IPS-18c (cell line): ENCODE results near the gene FPGS.
"Not testable (repeated sequence)": the region's sequence is repeated elsewhere in the genome, so short reads cannot be mapped to it uniquely, and the experiment has no call there.

Source experiments
- H3K4me3 ChIP-seq: 2 replicates; pipeline ENCODE4 v1.7.0; 2013; ENCODE audit warnings: low read depth, mild to moderate bottlenecking, low read length, moderate library complexity; ENCODE audit not compliant: insufficient read depth
- H3K9me3 ChIP-seq: one replicate; pipeline ENCODE4 v1.6.1; 2013; ENCODE audit warnings: mild to moderate bottlenecking, low read length, moderate library complexity; ENCODE audit not compliant: control insufficient read depth, insufficient read depth

FPGS gene

GRCh38 chr9:127816728-127817127 is 14.0 kb downstream of the FPGS start:
- H3K9me3 ChIP-seq = no peaks in the 10 kb centered on the region

GRCh38 chr9:127817881-127818434 is 15.3 kb downstream of the FPGS start:
- Histone ChIP-seq H3K9me3 (no peaks in the 10 kb centered on the region), H3K4me3 (no peak overlapping the region)

More at GRCh38 chr9:127816728-127817127, 14.0 kb downstream of the FPGS start:
- no peak overlapping the region for H3K4me3 ChIP-seq

- no peaks in the 10 kb centered on the region for H3K9me3 ChIP-seq
- no peak overlapping the region for H3K4me3 ChIP-seq
Measured at GRCh38 chr9:127818574-127818973, 15.9 kb downstream of the FPGS start.

- H3K4me3 ChIP-seq = no peak overlapping the region
- no peaks in the 10 kb centered on the region for H3K9me3 ChIP-seq
Measured at GRCh38 chr9:127822108-127822507, 19.4 kb downstream of the FPGS start.

- H3K4me3 ChIP-seq = no peak overlapping the region
- no peaks in the 10 kb centered on the region for H3K9me3 ChIP-seq
Measured at GRCh38 chr9:127825319-127826051, 22.8 kb downstream of the FPGS start.

GRCh38 chr9:127826253-127826913 is 23.7 kb downstream of the FPGS start:
- Histone ChIP-seq H3K9me3 (no peaks in the 10 kb centered on the region), H3K4me3 (no peak overlapping the region)

- H3K9me3 ChIP-seq = no peaks in the 10 kb centered on the region
- peak overlapping the region; percentile 46 for H3K4me3 ChIP-seq
Measured at GRCh38 chr9:127828262-127829031, 25.8 kb downstream of the FPGS start.

- Histone ChIP-seq H3K4me3 (no peak overlapping the region), H3K9me3 (no peaks in the 10 kb centered on the region)
Measured at GRCh38 chr9:127829205-127829906, 26.7 kb downstream of the FPGS start.

GRCh38 chr9:127832248-127832647 is 29.6 kb downstream of the FPGS start:
- Histone ChIP-seq H3K9me3 (no peaks in the 10 kb centered on the region), H3K4me3 (no peak overlapping the region)

- Histone ChIP-seq H3K4me3 (no peak overlapping the region), H3K9me3 (no peaks in the 10 kb centered on the region)
Measured at GRCh38 chr9:127833555-127833954, 30.9 kb downstream of the FPGS start.

GRCh38 chr9:127835991-127836516 is 33.4 kb downstream of the FPGS start:
- H3K9me3 ChIP-seq = no peaks in the 10 kb centered on the region
- no peak overlapping the region for H3K4me3 ChIP-seq

GRCh38 chr9:127836561-127836960 is 33.9 kb downstream of the FPGS start:
- H3K4me3 ChIP-seq = not testable (repeated sequence)

GRCh38 chr9:127837346-127837745 is 34.7 kb downstream of the FPGS start:
- Histone ChIP-seq H3K9me3 (no peaks in the 10 kb centered on the region), H3K4me3 (no peak overlapping the region)

More at GRCh38 chr9:127836561-127836960, 33.9 kb downstream of the FPGS start:
- H3K9me3 ChIP-seq = not testable (repeated sequence)

- no peak overlapping the region for H3K4me3 ChIP-seq
Measured at GRCh38 chr9:127838375-127839078, 35.8 kb downstream of the FPGS start.

GRCh38 chr9:127841087-127841835 is 38.6 kb downstream of the FPGS start:
- H3K4me3 ChIP-seq = no peak overlapping the region
- H3K9me3 ChIP-seq = no peaks in the 10 kb centered on the region

More at GRCh38 chr9:127838375-127839078, 35.8 kb downstream of the FPGS start:
- no peaks in the 10 kb centered on the region for H3K9me3 ChIP-seq
